Activated CD4-positive, CD25-positive, alpha-beta regulatory T cell treated with anti-CD3 and anti-CD28 coated beads, Interleukin-2, amount 50 U/mL, for 24 hours (primary cell): ENCODE data around the gene MEIOB.
"Not testable (repeated sequence)": the region's sequence is repeated elsewhere in the genome, so short reads cannot be mapped to it uniquely, and the experiment has no call there.

Source experiments
- ATAC-seq, 2 donors: fragments of 150-1000 bp; cut with Tn5 transposase; one replicate each; pipeline ENCODE4 v1.10.0; 2021; ENCODE audit warnings: mild to moderate bottlenecking in 1 of 2, moderate library complexity in 1 of 2

The MEIOB gene

GRCh38 chr16:1876066-1876465 lies 4.1 kb upstream of the MEIOB start:
- not testable (repeated sequence) for ATAC-seq

GRCh38 chr16:1874854-1875253 lies 2.9 kb upstream of the MEIOB start:
- no peak for ATAC-seq

- peak in 1 of 2 donors; percentile 13 for ATAC-seq
These were observed 1.4 kb downstream of the MEIOB start for GRCh38 chr16:1870365-1871082.

- ATAC-seq, result no peak
These were observed 5.9 kb downstream of the MEIOB start for GRCh38 chr16:1865902-1866690.

- no peak for ATAC-seq
These were observed 8.1 kb downstream of the MEIOB start for GRCh38 chr16:1863681-1864460.

GRCh38 chr16:1862394-1862793 lies 9.6 kb downstream of the MEIOB start:
- ATAC-seq, result no peak

GRCh38 chr16:1861730-1862129 lies 10.2 kb downstream of the MEIOB start:
- no peak for ATAC-seq

GRCh38 chr16:1859650-1860049 lies 12.3 kb downstream of the MEIOB start:
- no peak for ATAC-seq

- no peak for ATAC-seq
These were observed 13.6 kb downstream of the MEIOB start for GRCh38 chr16:1858189-1858865.

GRCh38 chr16:1857433-1858097 lies 14.4 kb downstream of the MEIOB start:
- no peak for ATAC-seq

GRCh38 chr16:1851793-1852192 lies 20.2 kb downstream of the MEIOB start:
- no peak for ATAC-seq

- ATAC-seq, result no peak
These were observed 21.0 kb downstream of the MEIOB start for GRCh38 chr16:1850981-1851380.

GRCh38 chr16:1846416-1846815 lies 25.5 kb downstream of the MEIOB start:
- ATAC-seq, result no peak

- no peak for ATAC-seq
These were observed 26.0 kb downstream of the MEIOB start for GRCh38 chr16:1845985-1846384.

GRCh38 chr16:1839554-1839953 lies 32.4 kb downstream of the MEIOB start:
- no peak for ATAC-seq

GRCh38 chr16:1834096-1834495 lies 37.9 kb downstream of the MEIOB start:
- ATAC-seq, result no peak

- no peak for ATAC-seq
These were observed 39.0 kb downstream of the MEIOB start for GRCh38 chr16:1832838-1833454.

- no peak for ATAC-seq
These were observed 40.5 kb downstream of the MEIOB start for GRCh38 chr16:1831186-1832075.

GRCh38 chr16:1830213-1830612 lies 41.8 kb downstream of the MEIOB start:
- no peak for ATAC-seq

GRCh38 chr16:1828645-1829410 lies 43.1 kb downstream of the MEIOB start:
- no peak for ATAC-seq
